Spinal cord (tissue), 10 donors: ENCODE measurements around the gene HCRTR1. TPM values are rescaled to one million over a fixed set of nuclear protein-coding genes. Genes with fewer than 3 reads are reported as not detected.

ENCODE experiments used
- DNase-seq, 6 donors: peaks; one replicate each; pipeline versions ENCODE4 v3.0.0 to v3.0.0-alpha.2; 2013 to 2015; ENCODE audit warnings: low spot score in 6 of 6, low read depth in 4 of 6
- H3K27ac ChIP-seq: one replicate; pipeline ENCODE4 v1.5.1; 2013; ENCODE audit warnings: low read depth, low read length, control low read depth
- H3K27me3 ChIP-seq: one replicate; pipeline ENCODE4 v1.6.1; 2013; ENCODE audit warnings: low read length; ENCODE audit not compliant: control insufficient read depth, insufficient read depth
- H3K36me3 ChIP-seq: one replicate; pipeline ENCODE4 v1.6.1; 2013; ENCODE audit warnings: low read length; ENCODE audit not compliant: control insufficient read depth, insufficient read depth
- H3K4me1 ChIP-seq: one replicate; pipeline ENCODE4 v1.6.1; 2013; ENCODE audit warnings: low read length; ENCODE audit not compliant: control insufficient read depth, insufficient read depth
- H3K4me3 ChIP-seq: one replicate; pipeline ENCODE4 v1.5.1; 2013; ENCODE audit warnings: low read depth, low read length, control low read depth
- H3K9me3 ChIP-seq: one replicate; pipeline ENCODE4 v1.6.1; 2013; ENCODE audit warnings: low read length; ENCODE audit not compliant: control insufficient read depth, insufficient read depth
- WGBS: methylation state at CpG from one replicate; pipeline ENCODE4 v1.1.5; 2013; ENCODE audit warnings: missing lambda C conversion rate; ENCODE audit not compliant: insufficient coverage; 5-methylcytosine and 5-hydroxymethylcytosine counted together
- polyA plus RNA-seq, 2 donors: library from polyadenylated mRNA; unstranded; fragments of 120-200 nt; gene quantifications; one replicate each; pipeline ENCODE4 v1.2.1, GENCODE V29; 2013; ENCODE audit not compliant: insufficient read length in 2 of 2
- total RNA-seq, 2 donors: library from RNA; depleted of rRNA in 1 of 2; stranded (reverse); fragments of 120-200 nt in 1 of 2; fragments of >200 nt in 1 of 2; gene quantifications; one replicate each; pipeline versions ENCODE4 v1.2.3 to v1.2.4, GENCODE V29; 2013 to 2014
- donor health status: healthy.

The HCRTR1 gene
- total and polyA plus RNA-seq, 4 donors: 0.94 to 6.5 (median 3.7) TPM

GRCh38 chr1:31671561-31672201 lies 54.2 kb downstream of the HCRTR1 start:
- WGBS: 66% methylated on average over 7 of the region's 8 CpGs
- H3K27me3 ChIP-seq: no peaks in the 10 kb centered on the region
- H3K4me1 ChIP-seq: peaks cover 79% of the 10 kb centered on the region
- H3K9me3 ChIP-seq: no peaks in the 10 kb centered on the region
- no peak for DNase-seq
- H3K36me3 ChIP-seq: peaks cover 57% of the 10 kb centered on the region
- H3K4me3 ChIP-seq: no peak overlapping the region
- peak overlapping the region; percentile 82 for H3K27ac ChIP-seq

DNA sequence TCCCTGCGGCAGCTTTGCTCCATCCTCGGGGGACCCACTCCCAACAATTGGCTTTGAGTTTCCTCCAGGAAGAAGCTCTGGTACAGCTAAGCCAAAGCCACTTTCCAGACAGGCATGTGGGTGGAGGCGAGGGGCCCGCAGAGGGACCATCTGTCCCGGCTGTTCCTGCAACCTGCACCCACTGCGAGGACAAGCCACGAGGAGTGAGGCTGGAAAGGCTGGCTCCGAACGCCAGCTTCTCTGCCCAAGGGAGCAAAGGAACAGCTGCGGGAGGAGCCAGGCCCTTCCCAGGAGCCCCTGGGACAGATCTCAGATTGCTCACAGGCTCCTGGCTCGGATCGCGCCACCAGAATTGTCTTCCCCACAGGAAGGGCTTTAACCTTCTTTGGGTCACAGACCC lies 55.5 kb downstream of the HCRTR1 start:
- Histone ChIP-seq H3K27me3 (no peaks in the 10 kb centered on the region), H3K9me3 (no peaks in the 10 kb centered on the region), H3K4me1 (peaks cover 70% of the 10 kb centered on the region), H3K27ac (peak overlapping the region; percentile 33), H3K36me3 (peaks cover 49% of the 10 kb centered on the region), H3K4me3 (no peak overlapping the region)
- whole genome bisulfite sequencing: 50% methylated on average over 10 of the region's 13 CpGs
- DNase-seq: peak in 2 of 6 donors; percentile 65 to 94

DNA sequence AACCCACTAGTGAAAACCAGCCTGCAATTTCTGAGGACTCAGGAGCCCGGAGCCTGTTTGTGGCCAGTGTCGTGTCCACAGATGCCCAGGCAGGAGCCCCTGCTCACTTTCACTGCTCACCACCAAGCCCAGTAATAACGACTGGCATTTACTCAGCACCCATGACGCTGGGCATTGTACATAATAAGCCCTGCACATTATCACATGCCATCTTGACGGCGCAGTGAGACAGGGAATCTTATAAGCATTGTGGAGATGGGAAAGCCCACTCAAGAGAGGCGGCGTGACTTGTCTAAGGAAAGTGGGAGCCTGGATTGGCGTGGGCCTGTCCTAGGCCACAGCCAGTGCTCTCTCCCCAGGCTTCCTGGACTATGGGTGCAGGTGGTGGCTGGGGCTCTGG lies 55.9 kb downstream of the HCRTR1 start:
- Histone ChIP-seq H3K27me3 (no peaks in the 10 kb centered on the region), H3K9me3 (no peaks in the 10 kb centered on the region), H3K4me3 (no peak overlapping the region), H3K4me1 (peaks cover 66% of the 10 kb centered on the region), H3K36me3 (peaks cover 44% of the 10 kb centered on the region), H3K27ac (no peak overlapping the region)
- 84% methylated on average over 7 of the region's 9 CpGs for WGBS
- no peak for DNase-seq

DNA sequence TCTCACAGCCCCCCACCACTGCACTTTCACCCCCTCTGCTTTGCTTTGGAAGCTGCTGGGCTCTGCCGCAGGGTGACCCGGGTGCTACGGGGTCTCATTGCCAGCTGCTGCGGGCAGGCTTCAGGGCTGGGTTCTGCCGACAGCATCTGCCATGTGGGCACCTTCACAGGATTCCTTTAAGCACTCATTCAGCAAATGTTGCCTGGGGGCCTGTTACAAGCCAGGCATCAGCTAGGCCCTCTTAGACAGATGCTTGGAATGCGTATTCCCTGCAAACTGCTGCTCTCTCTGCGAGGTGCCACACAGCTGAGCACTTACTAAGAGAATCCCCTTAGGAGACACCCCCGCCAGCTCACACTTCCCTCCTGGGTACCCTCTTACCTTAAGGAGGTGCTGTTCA lies 57.1 kb downstream of the HCRTR1 start:
- no peaks in the 10 kb centered on the region for H3K27me3 ChIP-seq
- 62% methylated on average over 7 of the region's 8 CpGs for WGBS
- peaks cover 55% of the 10 kb centered on the region for H3K4me1 ChIP-seq
- DNase-seq: peak in 1 of 6 donors; percentile 81
- H3K27ac ChIP-seq: no peak overlapping the region
- H3K36me3 ChIP-seq: peaks cover 48% of the 10 kb centered on the region
- H3K4me3 ChIP-seq: no peak overlapping the region
- no peaks in the 10 kb centered on the region for H3K9me3 ChIP-seq

DNA sequence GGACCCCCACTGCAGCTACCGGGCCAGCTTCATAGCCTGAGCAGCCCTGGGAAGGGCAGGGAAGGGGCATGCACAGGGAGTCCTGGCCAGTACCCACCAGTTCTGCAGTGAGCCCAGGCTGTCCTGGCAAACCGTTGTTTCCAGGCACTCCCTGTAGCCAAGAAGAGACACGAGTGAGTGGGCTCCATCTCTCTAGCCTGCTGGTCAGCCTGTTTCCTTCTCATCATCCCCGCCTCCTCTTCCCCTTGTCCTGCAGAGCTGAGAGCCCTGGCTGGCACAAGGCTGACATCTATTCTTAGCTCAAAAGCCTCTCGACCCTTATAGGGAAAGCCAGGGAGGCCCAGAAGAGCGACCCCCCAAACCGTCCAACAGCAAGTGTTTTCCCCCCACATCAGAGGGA lies 57.7 kb downstream of the HCRTR1 start:
- H3K9me3 ChIP-seq: no peaks in the 10 kb centered on the region
- H3K36me3 ChIP-seq: peaks cover 53% of the 10 kb centered on the region
- 59% methylated on average over 6 of the region's 7 CpGs for WGBS
- H3K4me3 ChIP-seq: no peak overlapping the region
- H3K4me1 ChIP-seq: peaks cover 50% of the 10 kb centered on the region
- DNase-seq: no peak
- H3K27ac ChIP-seq: no peak overlapping the region
- no peaks in the 10 kb centered on the region for H3K27me3 ChIP-seq

DNA sequence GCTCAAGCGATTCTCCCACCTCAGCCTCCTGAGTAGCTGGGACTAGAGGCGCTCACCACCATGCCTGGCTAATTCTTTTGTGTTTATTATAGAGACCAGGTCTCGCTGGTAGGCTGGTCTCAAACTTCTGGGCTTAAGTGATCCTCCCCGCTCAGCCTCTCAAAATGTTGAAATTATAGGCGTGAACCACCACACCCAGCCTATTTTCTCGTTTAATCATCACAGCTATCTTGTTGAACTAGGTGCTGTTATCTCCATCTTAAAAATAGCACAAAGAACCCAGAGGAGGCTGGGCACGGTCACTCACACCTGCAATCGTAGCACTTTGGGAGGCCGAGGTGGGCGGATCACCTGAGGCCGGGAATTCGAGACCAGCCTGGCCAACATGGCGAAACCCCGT lies 58.3 kb downstream of the HCRTR1 start:
- 94% methylated on average over 8 of the region's 14 CpGs for WGBS
- peaks cover 48% of the 10 kb centered on the region for H3K4me1 ChIP-seq
- H3K4me3 ChIP-seq: no peak overlapping the region
- no peak for DNase-seq
- H3K36me3 ChIP-seq: peaks cover 59% of the 10 kb centered on the region
- H3K9me3 ChIP-seq: no peaks in the 10 kb centered on the region
- no peak overlapping the region for H3K27ac ChIP-seq
- H3K27me3 ChIP-seq: no peaks in the 10 kb centered on the region

Other genes with a start within 250 kb of the HCRTR1 start
- gene FABP3, start 244.6 kb upstream of the HCRTR1 start, total RNA-seq: 10 to 100 TPM; 77.1 to 82.1 TPM
- 100 to 1,000 TPM in 1 of 2 donors, 10 to 100 TPM in 1; 99.5 to 110 TPM for gene FABP3, start 244.6 kb upstream of the HCRTR1 start, polyA plus RNA-seq
- gene SERINC2, start 204.5 kb upstream of the HCRTR1 start, total RNA-seq: 1 to 10 TPM in 1 of 2 donors, under 1 TPM in 1; 0.89 to 2.3 TPM
- 1 to 10 TPM; 8.7 to 8.9 TPM for gene SERINC2, start 204.5 kb upstream of the HCRTR1 start, polyA plus RNA-seq
- 10 to 100 TPM; 15.4 to 41.2 TPM for gene TINAGL1, start 41.2 kb upstream of the HCRTR1 start, total RNA-seq
- gene TINAGL1, start 41.2 kb upstream of the HCRTR1 start, polyA plus RNA-seq: 10 to 100 TPM in 1 of 2 donors, 1 to 10 TPM in 1; 5.3 to 11.0 TPM
- gene PEF1, start 27.2 kb downstream of the HCRTR1 start, total RNA-seq: 10 to 100 TPM; 66.1 to 78.1 TPM
- gene PEF1, start 27.2 kb downstream of the HCRTR1 start, polyA plus RNA-seq: 10 to 100 TPM; 77.4 to 78.2 TPM
- 100 to 1,000 TPM in 1 of 2 donors, 10 to 100 TPM in 1; 60.6 to 166 TPM for gene COL16A1, start 86.3 kb downstream of the HCRTR1 start, total RNA-seq
- gene COL16A1, start 86.3 kb downstream of the HCRTR1 start, polyA plus RNA-seq: 100 to 1,000 TPM; 105 to 178 TPM
- gene ADGRB2, start 146.7 kb downstream of the HCRTR1 start, total RNA-seq: 10 to 100 TPM; 37.7 to 41.5 TPM
- gene ADGRB2, start 146.7 kb downstream of the HCRTR1 start, polyA plus RNA-seq: 100 to 1,000 TPM; 138 to 142 TPM
- under 1 TPM; 0.30 to 0.44 TPM for gene SPOCD1, start 198.3 kb downstream of the HCRTR1 start, total RNA-seq
- under 1 TPM; 0.15 to 0.43 TPM for gene SPOCD1, start 198.3 kb downstream of the HCRTR1 start, polyA plus RNA-seq